ENCODE measurements around the gene FRMD8.
A peak's percentile ranks its signal among the peaks of the same experiment; 100 is the strongest.

Gene FRMD8

GRCh38 chr11:65376138-65376713 is 10.2 kb upstream of the FRMD8 start:
- no peak for DNase-seq (ENCODE audit: low read depth in 1 of 2, low spot score in 1 of 2)

- DNase-seq (ENCODE audit: low read depth in 1 of 2, low spot score in 1 of 2), result no peak
Measured at GRCh38 chr11:65377036-65377435, 9.4 kb upstream of the FRMD8 start.

DNA sequence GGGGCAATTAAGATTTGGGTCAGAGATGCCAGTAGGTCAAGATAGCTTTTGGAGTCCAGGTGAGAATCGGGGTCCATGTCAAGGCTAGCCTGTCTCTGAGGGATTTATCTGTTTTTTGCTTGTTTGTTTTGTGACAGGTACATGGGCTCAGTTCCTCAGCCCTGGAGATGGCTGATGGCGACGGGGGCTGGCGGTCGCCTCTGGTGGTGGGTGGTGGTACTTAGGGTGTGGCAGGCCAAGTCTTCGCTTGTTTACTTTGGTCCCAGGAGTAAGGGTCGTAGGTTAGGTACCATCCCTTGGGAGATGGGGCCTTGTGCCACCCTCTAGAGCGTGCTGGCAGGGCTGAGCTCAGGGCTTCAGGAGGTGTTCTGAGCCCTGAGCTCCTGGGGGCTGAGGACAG is 8.7 kb upstream of the FRMD8 start:
- no peak for DNase-seq (ENCODE audit: low read depth in 1 of 2, low spot score in 1 of 2)

DNA sequence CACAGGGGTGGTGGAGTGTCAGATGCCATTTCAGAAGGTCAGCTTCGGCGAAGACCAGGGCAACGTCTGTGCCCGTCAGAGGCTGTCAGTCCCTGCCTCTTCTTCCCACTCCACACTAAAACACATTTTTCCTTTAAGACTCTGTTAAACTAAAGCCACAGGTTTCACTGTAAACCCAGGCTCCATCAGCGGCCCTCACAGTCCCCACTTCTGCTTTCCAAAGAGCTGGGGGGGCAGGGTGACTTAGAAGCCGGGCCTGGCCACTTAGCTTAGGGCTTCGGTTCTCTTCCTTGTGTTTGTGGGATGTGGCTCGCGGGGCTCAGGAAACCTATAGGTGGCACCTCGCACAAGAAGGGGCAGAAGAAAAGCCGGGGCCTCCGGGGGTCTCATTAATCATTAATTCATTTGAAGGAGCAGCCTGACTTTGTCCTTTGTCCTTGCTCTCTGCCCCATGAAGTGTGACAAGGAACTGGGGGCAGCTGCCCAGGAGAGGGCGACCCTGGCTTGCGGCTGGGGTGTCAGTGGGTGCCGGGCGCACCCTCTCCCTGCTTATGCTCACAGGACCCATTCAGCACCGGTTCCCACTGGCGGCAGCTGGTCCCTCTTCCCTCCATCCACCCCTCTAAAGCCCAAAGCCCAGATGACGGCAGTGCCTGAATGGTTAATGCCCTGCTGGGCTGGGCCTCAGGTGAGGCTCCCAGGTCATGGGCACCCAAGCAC is 8.1 kb upstream of the FRMD8 start:
- DNase-seq (ENCODE audit: low read depth in 1 of 2, low spot score in 1 of 2), result no peak

- DNase-seq (ENCODE audit: low read depth in 1 of 2, low spot score in 1 of 2), result no peak
Measured at GRCh38 chr11:65378928-65379638, 7.4 kb upstream of the FRMD8 start.

GRCh38 chr11:65379698-65380459 is 6.6 kb upstream of the FRMD8 start:
- DNase-seq (ENCODE audit: low read depth in 1 of 2, low spot score in 1 of 2), result no peak

DNA sequence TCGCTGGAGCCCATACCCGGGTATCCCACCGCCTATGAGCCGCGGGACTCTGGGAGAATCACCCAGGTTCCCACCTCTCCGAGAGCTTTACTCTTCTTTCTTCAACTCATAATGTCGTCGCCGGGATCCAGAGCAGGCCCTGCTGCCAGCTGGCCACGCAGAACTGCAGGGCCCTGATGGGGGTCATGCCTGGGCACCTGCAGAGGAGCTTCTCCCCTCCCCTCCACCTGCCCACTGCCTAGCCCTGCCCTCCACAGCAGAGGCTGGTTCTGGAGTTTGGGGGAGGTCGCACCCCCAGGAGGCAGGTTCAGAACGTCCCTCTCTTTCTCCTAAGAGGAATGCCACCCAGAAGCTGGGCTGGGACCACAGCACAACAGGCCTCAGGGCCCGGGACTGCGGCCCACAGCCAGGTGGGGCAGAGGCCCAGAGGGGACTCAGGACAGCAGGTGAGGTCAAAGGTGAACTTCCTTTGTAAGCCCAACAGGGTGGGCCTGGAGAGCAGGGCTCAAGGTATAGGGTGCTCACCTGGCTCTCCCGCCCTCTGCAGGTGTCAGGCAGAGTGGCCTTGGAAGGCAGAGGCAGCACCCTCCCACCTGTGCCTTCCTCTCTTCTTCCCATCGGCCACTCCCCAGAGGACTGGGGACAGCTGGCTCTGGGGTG is 5.8 kb upstream of the FRMD8 start:
- DNase-seq (ENCODE audit: low read depth in 1 of 2, low spot score in 1 of 2), result no peak

GRCh38 chr11:65381716-65382032 is 4.8 kb upstream of the FRMD8 start:
- peak in 1 of 2 donors; percentile 25 for DNase-seq (ENCODE audit: low read depth in 1 of 2, low spot score in 1 of 2)

GRCh38 chr11:65382033-65382803 is 4.2 kb upstream of the FRMD8 start, which contains the start of gene SLC25A45:
TSS of gene SLC25A45 (minus strand) at chr11:65382646. CDS start at chr11:65381951, 695 bp downstream.
- DNase-seq (ENCODE audit: low read depth in 1 of 2, low spot score in 1 of 2), result peak; percentile 82 to 91

- no peak for DNase-seq (ENCODE audit: low read depth in 1 of 2, low spot score in 1 of 2)
Measured at GRCh38 chr11:65382804-65383368, 3.6 kb upstream of the FRMD8 start.

GRCh38 chr11:65383778-65384177 is 2.7 kb upstream of the FRMD8 start:
- no peak for DNase-seq (ENCODE audit: low read depth in 1 of 2, low spot score in 1 of 2)

DNA sequence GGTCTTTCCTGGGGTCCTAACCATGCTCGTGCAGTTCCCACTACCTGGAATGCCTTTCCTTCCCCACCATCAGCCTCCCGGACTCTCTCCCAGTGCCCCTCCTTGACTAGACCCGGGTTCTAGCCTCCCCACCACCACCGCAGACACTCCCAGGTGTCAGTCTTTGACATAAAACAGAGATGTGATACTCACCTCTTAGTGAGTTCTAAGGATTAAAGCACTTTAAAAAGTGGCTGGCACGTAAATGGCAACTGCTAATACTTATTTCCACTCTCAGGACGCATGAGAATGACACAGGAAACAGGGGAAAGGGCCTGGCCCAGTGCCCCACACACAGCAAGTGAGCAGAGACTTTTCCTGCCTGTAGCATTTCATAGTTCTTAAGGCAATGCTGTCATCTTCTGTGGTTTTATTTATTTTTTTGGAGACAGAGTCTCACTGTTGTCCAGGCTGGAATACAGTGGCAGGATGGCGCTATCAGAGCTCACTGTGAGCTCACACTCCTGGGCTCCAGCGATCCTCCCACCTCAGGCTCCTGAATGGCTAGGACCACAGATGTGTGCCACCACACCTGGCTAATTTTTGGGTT is 2.0 kb upstream of the FRMD8 start:
- no peak for DNase-seq (ENCODE audit: low read depth in 1 of 2, low spot score in 1 of 2)

DNA sequence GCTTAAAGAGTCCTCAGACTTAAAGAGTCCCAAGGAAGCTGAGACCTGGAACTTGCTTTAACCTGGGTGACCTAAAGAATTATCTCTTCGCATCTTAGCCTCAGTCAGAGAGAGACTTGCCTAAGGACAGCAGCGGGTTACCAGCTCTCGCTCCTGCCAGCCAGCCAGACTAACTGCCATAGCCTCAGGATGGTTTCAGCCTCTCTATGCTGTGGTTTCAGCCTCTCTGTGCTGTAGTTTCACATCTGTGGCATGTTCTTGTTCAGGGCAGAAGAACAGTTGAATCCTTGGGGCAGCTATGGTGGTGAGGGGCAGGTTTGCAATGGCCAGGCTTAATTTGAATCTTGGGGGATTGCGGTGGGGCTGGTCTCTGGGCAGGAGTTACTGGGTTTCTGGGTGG is 2.3 kb downstream of the FRMD8 start:
- DNase-seq (ENCODE audit: low read depth in 1 of 2, low spot score in 1 of 2), result no peak

DNA sequence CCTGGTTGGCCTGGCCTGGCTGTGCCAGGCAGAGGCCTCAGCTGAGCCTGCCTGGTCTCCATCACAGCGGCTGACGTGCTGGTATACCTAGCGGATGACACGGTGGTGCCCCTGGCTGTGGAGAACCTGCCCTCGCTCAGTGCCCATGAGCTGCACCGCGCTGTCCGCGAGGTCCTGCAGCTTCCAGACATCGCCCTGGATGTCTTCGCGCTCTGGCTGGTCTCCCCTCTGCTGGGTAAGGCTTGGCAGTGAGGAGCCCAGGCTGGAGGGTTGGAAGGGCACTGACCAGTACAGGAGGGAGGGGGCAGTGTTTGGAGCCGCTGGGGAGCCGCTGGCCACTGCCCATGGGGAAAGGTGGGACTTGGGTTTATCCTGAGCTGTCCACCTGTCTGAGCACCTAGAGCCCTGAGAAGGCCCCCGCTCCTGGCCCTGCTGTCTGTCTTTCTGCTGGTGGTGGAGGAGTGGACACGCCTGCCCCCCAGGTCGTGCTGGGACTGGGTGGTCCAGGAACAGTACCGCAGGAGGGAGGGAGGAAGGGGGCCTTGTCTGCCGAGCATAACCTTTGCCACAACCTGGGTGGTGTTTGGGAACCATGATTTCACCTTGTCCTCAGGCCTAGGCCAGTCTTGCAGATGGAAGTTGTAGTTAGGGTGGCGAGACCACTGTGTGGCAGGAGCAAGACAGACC is 3.0 kb downstream of the FRMD8 start:
- no peak for DNase-seq (ENCODE audit: low read depth in 1 of 2, low spot score in 1 of 2)

DNA sequence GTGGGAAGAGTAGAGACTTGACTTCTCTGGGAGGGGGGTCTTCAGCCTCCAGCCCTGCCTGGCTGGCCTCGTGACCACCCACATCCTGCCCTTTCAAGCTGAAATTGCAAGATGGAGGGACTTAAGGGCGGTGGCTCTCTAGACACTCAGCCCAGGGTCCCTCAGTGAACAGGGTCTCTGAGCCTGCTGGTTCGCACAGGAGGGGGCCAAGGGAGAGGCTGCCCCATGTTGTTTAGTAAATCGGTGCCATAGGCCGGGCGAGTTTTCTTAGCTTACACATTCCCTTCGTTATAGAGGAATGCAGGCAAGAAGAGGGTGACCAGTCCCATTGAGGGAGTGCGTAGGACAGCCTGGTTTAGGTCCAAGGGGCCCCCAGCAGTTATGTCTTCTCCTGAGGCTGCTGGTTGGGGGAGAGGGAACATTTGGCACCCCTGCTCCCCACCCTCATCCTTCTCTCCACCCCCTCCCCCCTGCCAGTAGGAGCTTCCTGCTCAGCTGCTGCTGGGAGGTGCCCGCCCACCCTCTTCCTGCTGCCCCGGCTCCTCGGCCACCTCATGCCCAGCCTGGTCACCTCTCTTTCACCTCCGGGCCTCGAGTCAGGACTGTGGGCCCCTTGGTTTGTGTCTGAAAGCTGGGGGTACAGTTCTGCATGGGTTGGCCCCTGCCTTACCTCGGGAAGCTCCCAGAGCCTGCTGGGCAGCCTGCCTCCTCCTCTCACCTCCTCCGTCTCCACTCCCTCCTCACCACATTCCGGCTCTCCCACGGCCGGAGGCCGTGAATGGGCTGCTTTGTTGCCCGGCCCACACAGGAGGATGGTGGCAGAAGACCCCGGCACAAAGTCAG is 3.9 kb downstream of the FRMD8 start:
- DNase-seq (ENCODE audit: low read depth in 1 of 2, low spot score in 1 of 2), result no peak

DNA sequence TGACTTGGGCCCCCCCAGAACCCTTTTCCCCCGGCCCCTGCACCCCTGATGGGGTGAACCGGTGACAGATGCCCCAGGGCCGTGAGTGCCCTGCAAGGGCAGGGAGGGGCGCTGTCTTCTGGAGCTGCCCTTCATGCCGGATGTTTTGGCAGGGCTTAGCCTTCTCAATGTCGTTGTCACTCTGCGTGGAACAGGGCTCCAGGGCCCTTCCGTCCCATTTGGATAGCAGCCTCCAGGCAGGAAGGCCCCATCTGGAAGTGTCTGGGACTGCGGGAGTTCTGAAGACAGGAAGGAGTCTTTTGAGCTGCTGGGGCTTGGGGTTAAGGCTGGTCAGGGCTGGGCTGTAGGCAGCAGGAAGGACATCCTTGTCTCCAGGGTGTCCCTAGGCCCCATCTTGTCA is 4.6 kb downstream of the FRMD8 start:
- DNase-seq (ENCODE audit: low read depth in 1 of 2, low spot score in 1 of 2), result no peak

DNA sequence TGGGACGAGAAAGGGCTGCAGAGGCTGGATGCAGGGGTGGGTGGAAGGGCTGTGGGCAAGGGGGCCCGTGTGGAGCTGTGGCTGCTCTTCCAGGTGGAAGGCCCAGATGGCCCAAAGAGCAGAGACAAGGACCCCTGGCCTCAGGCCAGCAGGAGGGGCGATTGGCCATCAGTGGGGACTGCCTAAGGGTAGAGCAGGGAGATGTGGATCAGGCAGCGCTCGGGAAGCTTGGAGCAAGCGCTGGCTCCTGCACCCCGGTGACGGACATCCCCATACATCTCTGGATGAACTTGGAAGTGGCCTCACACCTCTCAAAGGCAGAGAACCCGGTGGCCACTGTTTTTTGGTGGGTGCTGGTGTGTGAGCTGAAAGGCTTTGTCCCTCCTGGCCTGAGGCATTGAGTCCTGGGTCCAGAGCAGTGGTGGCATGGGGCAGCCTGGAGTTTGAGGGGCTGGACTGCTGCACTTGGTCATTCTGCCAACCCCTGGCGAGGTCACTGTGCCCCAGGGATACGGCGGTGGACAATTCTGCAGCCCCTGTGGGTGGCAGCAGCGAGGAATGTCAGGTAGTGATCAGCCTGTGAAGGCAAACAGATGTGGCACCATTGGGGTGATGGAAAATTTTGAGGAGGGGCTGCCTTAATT is 5.9 kb downstream of the FRMD8 start:
- no peak for DNase-seq (ENCODE audit: low read depth in 1 of 2, low spot score in 1 of 2)

DNA sequence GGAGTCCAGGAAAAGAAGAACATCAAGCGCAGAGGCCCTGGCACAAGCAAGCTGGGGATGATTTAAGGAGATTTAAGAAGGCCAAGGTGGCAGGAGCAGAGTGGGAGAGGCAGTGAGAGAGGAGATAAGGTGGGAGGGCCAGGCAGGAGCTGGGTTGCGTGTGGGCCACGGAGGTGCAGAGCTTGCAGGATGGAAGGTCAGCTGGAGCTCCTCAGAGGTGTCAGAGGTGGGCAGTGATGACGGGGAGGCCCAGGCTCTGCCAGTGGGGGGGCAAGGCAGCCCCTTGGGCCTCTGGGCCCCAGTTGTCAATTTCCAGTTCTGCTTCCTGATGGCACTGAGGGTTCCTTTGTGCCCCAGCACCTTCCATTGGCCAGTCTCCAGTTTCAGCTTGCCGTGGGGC is 6.5 kb downstream of the FRMD8 start:
- no peak for DNase-seq (ENCODE audit: low read depth in 1 of 2, low spot score in 1 of 2)

Data from activated CD4-positive, alpha-beta T cell treated with anti-CD3 and anti-CD28 coated beads, Interleukin-2, amount 50 U/mL, for 24 hours (primary cell).